ENCODE results near the gene INTS7. TPM values are rescaled to one million over a fixed set of nuclear protein-coding genes. Genes with fewer than 3 reads are reported as not detected.

INTS7 gene
- total and polyA plus RNA-seq, 2 experiments from 2014 or later: 10.9 to 34.0 TPM

GRCh38 chr1:211902624-211903291, 132.6 kb downstream of the INTS7 start:
- H3K36me3 Mint-ChIP-seq (ENCODE audit: low read depth): peaks cover 6% of the 10 kb centered on the region
- no peak overlapping the region for H3K27ac Mint-ChIP-seq
- no peak overlapping the region for H3K27ac ChIP-seq (ENCODE audit: low read depth)
- no peaks in the 10 kb centered on the region for H3K9me2 ChIP-seq (ENCODE audit: insufficient read depth)
- peaks cover 23% of the 10 kb centered on the region for H3K9me3 Mint-ChIP-seq
- H3K4me3 ChIP-seq: no peak overlapping the region
- DNase-seq (ENCODE audit: low spot score) (no peak), ATAC-seq (no peak)
- no peaks in the 10 kb centered on the region for H3F3A ChIP-seq (replicated peaks; ENCODE audit: low read depth)
- H3K27me3 Mint-ChIP-seq (ENCODE audit: insufficient read depth, low read depth, poor library complexity): no peaks in the 10 kb centered on the region
- H3K79me2 ChIP-seq (replicated peaks; ENCODE audit: insufficient read depth): no peaks in the 10 kb centered on the region
- H3K4me1 ChIP-seq (ENCODE audit: insufficient read depth): no peaks in the 10 kb centered on the region
- H3K27me3 ChIP-seq (ENCODE audit: insufficient read depth): no peaks in the 10 kb centered on the region
- no peaks in the 10 kb centered on the region for H3K36me3 ChIP-seq (ENCODE audit: insufficient read depth)
- no peak overlapping the region for H2AFZ ChIP-seq
- TF ChIP-seq POLR2AphosphoS5 (IDR thresholded peaks at IDR 0.05; ENCODE audit: low read depth) (no peak), EZH2phosphoT487 (IDR thresholded peaks at IDR 0.05; ENCODE audit: unreplicated experiment) (no peak)
- H3K4me3 Mint-ChIP-seq: no peak overlapping the region; the same call in 2 of the 3 replicates
- no peak overlapping the region for H3K4me2 ChIP-seq
- H3K4me1 Mint-ChIP-seq: no peaks in the 10 kb centered on the region
- H4K20me1 ChIP-seq (replicated peaks; ENCODE audit: insufficient read depth): no peaks in the 10 kb centered on the region

DNA sequence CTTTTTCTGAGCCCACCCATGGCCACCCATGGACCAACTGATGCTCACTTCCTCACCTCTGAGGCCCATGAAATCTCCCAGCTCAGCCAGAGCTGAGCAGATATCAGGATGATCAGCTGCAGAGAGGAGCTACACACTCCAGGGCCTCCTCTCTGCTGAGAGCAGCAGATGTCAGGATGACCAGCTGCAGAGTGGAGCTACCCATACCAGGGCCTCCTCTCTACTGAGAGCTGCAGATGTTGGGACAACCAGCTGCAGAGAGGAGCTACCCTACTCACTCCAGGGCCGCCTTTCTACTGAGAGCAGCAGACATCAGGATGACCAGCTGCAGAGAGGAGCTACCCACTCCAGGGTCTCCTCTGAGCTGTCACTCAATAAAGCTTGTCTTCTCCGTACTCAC, 133.4 kb downstream of the INTS7 start:
- H3K36me3 ChIP-seq (ENCODE audit: insufficient read depth): no peaks in the 10 kb centered on the region
- H3K4me3 ChIP-seq: no peak overlapping the region
- H3K9me2 ChIP-seq (ENCODE audit: insufficient read depth): no peaks in the 10 kb centered on the region
- no peaks in the 10 kb centered on the region for H3K27me3 Mint-ChIP-seq (ENCODE audit: insufficient read depth, low read depth, poor library complexity)
- H3K36me3 Mint-ChIP-seq (ENCODE audit: low read depth): peaks cover 6% of the 10 kb centered on the region
- H3K4me3 Mint-ChIP-seq: no peak overlapping the region
- no peak for ATAC-seq
- no peaks in the 10 kb centered on the region for H3K27me3 ChIP-seq (ENCODE audit: insufficient read depth)
- H3K79me2 ChIP-seq (replicated peaks; ENCODE audit: insufficient read depth): no peaks in the 10 kb centered on the region
- TF ChIP-seq ZNF462 (CRISPR knock-in tag; IDR thresholded peaks at IDR 0.05) (no peak), CREB1 (CRISPR knock-in tag; IDR thresholded peaks at IDR 0.05; ENCODE audit: low read depth) (no peak), CTCF (conservative IDR thresholded peaks at IDR 0.05; ENCODE audit: low read depth in 2 of 2) (no peak)
- H4K20me1 ChIP-seq (replicated peaks; ENCODE audit: insufficient read depth): no peaks in the 10 kb centered on the region
- H2AFZ ChIP-seq: no peak overlapping the region
- DNase-seq (ENCODE audit: low spot score): no peak
- no peak overlapping the region for H3K27ac ChIP-seq (ENCODE audit: low read depth)
- no peaks in the 10 kb centered on the region for H3F3A ChIP-seq (replicated peaks; ENCODE audit: low read depth)
- no peak overlapping the region for H3K4me2 ChIP-seq
- H3K9me3 Mint-ChIP-seq: peaks cover 23% of the 10 kb centered on the region
- no peaks in the 10 kb centered on the region for H3K4me1 Mint-ChIP-seq
- H3K27ac Mint-ChIP-seq: no peak overlapping the region
- H3K4me1 ChIP-seq (ENCODE audit: insufficient read depth): no peaks in the 10 kb centered on the region

Data from GM23338 (cell line).